ENCODE results near the gene FGF19.

GRCh38 chr11:69666752-69667536, 36.9 kb downstream of the FGF19 start:
- TF ChIP-seq, protein P1, sequence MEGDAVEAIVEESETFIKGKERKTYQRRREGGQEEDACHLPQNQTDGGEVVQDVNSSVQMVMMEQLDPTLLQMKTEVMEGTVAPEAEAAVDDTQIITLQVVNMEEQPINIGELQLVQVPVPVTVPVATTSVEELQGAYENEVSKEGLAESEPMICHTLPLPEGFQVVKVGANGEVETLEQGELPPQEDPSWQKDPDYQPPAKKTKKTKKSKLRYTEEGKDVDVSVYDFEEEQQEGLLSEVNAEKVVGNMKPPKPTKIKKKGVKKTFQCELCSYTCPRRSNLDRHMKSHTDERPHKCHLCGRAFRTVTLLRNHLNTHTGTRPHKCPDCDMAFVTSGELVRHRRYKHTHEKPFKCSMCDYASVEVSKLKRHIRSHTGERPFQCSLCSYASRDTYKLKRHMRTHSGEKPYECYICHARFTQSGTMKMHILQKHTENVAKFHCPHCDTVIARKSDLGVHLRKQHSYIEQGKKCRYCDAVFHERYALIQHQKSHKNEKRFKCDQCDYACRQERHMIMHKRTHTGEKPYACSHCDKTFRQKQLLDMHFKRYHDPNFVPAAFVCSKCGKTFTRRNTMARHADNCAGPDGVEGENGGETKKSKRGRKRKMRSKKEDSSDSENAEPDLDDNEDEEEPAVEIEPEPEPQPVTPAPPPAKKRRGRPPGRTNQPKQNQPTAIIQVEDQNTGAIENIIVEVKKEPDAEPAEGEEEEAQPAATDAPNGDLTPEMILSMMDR (IDR thresholded peaks at IDR 0.05; ENCODE audit: insufficient read depth, low read length), result no peak
- TF ChIP-seq SPI1 (IDR thresholded peaks at IDR 0.05; ENCODE audit: borderline replicate concordance, low read depth) (no peak), POLR2AphosphoS5 (IDR thresholded peaks at IDR 0.05; ENCODE audit: low read depth) (no peak)
